ENCODE data around the gene LKAAEAR1.

GRCh38 chr20:64035066-64035932 lies 48.9 kb downstream of the LKAAEAR1 start:
- TF ChIP-seq POLR2A (IDR thresholded peaks at IDR 0.05), result no peak
- no peak for TF ChIP-seq CTCF (IDR thresholded peaks at IDR 0.05)
- TF ChIP-seq POLR2AphosphoS5 (IDR thresholded peaks at IDR 0.05), result no peak
